Measurements from ENCODE around the gene SORCS2. TPM values are rescaled to one million over a fixed set of nuclear protein-coding genes. Genes with fewer than 3 reads are reported as not detected.

The SORCS2 gene
- total and polyA plus RNA-seq, 2 of the 8 experiments (the other 6 are each of a cell fraction or from before 2014, with no cell fraction given): 0.36 to 1.8 TPM

DNA sequence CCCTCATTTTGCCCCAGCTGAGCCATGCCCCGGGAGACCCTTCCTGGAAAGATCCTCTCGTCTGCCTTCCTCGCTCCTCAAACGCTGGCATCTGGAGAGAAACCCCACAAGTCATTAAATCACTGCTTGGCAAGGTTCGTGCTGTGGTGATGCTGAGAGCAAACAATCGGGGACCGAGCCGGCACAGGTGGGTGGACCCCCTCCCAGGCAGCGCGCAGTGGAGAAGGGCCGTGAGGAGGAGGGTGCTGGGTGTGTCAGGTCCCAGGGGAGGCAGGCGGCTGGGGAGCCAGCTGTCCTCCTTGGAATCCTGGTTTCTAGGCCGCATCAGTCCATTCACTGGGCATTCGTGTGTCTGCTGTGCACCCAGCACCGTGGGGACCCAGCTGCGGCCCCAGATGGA is 307.3 kb downstream of the SORCS2 start:
- Histone ChIP-seq H3K27me3 (replicated peaks in 1 of 4; ENCODE audit: control insufficient read depth in 3 of 4, extremely low read depth in 1 of 4, insufficient read depth in 3 of 4, low read length in 3 of 4) (no peaks in the 10 kb centered on the region; a peak in 1 of 7 replicates), H3K14ac (ENCODE audit: insufficient read length) (no peak overlapping the region), H3K36me3 (ENCODE audit: control insufficient read depth in 2 of 4, insufficient read depth in 4 of 4, low read length in 3 of 4) (no peaks in the 10 kb centered on the region), H2AK5ac (ENCODE audit: low read depth, low read length) (no peak overlapping the region), H3K79me2 (ENCODE audit: control insufficient read depth in 1 of 2, insufficient read depth in 2 of 2, low read length in 2 of 2) (no peaks in the 10 kb centered on the region), H3K4me1 (replicated peaks in 1 of 4; ENCODE audit: control insufficient read depth in 3 of 4, insufficient read depth in 4 of 4, low read length in 3 of 4) (no peaks in the 10 kb centered on the region), H3K23me2 (ENCODE audit: low read depth, low read length) (no peaks in the 10 kb centered on the region), H2BK15ac (ENCODE audit: low read length) (no peak overlapping the region), H3K4ac (replicated peaks; ENCODE audit: insufficient read length, low read depth, low read length) (no peak overlapping the region), H2BK12ac (ENCODE audit: low read depth, low read length) (no peak overlapping the region), H3K23ac (ENCODE audit: insufficient read length) (no peak overlapping the region), H3K4me2 (ENCODE audit: insufficient read depth in 1 of 2, low read depth in 2 of 2, low read length in 2 of 2) (no peak overlapping the region), H4K91ac (replicated peaks; ENCODE audit: insufficient read length, low read length) (peak overlapping the region; percentile 46), H3K27ac (ENCODE audit: low read depth, low read length) (no peak overlapping the region), H3K9me3 (ENCODE audit: insufficient read depth in 2 of 2, low read depth in 1 of 2, low read length in 1 of 2) (no peaks in the 10 kb centered on the region), H3K4me3 (ENCODE audit: extremely low read depth in 1 of 4, insufficient read depth in 2 of 4, low read depth in 3 of 4, low read length in 4 of 4) (no peak overlapping the region), H2AFZ (ENCODE audit: low read length) (no peak overlapping the region), H2BK5ac (ENCODE audit: low read depth, low read length) (no peak overlapping the region), H3K18ac (ENCODE audit: extremely low read depth, low read length) (no peak overlapping the region), H4K20me1 (replicated peaks in 1 of 2; ENCODE audit: control insufficient read depth in 1 of 2, insufficient read depth in 2 of 2, low read length in 2 of 2) (no peaks in the 10 kb centered on the region), H3K9ac (replicated peaks in 1 of 4; ENCODE audit: extremely low read depth in 1 of 4, low read depth in 3 of 4, low read length in 3 of 4) (no peak overlapping the region), H3K79me1 (ENCODE audit: low read depth, low read length) (no peaks in the 10 kb centered on the region), H4K8ac (ENCODE audit: extremely low read depth, insufficient read depth, low read length) (no peak overlapping the region; the same call in none of the 2 replicates), H3K56ac (replicated peaks; ENCODE audit: insufficient read length, low read depth, low read length) (no peak overlapping the region), H4K5ac (ENCODE audit: insufficient read length, low read depth, low read length) (no peak overlapping the region), H2BK20ac (ENCODE audit: low read length) (no peak overlapping the region), H2BK120ac (replicated peaks; ENCODE audit: low read depth, low read length) (no peak overlapping the region)
- ChIA-PET POLR2A (ENCODE audit: partially characterized antibody) (no interaction called here), CTCF (ENCODE audit: partially characterized antibody) (no interaction called here)
- DNase-seq (ENCODE audit: low read depth in 1 of 2, low spot score in 2 of 2) (no peak), FAIRE-seq (no peak)
- TF ChIP-seq BRCA1 (IDR thresholded peaks at IDR 0.05; ENCODE audit: low read depth, low read length) (no peak), SP4 (IDR thresholded peaks at IDR 0.05; ENCODE audit: low read length) (no peak), RAD21 (IDR thresholded peaks at IDR 0.05 in 1 of 2, conservative IDR thresholded peaks at IDR 0.05 in 1 of 2; ENCODE audit: low read depth in 2 of 2, low read length in 2 of 2) (no peak), BACH1 (IDR thresholded peaks at IDR 0.05; ENCODE audit: low read length) (no peak), GABPA (IDR thresholded peaks at IDR 0.05; ENCODE audit: borderline replicate concordance, insufficient read depth, low read length) (no peak), CBX5 (IDR thresholded peaks at IDR 0.05; ENCODE audit: low read depth, low read length) (no peak), RFX5 (IDR thresholded peaks at IDR 0.05; ENCODE audit: borderline replicate concordance, low read depth, low read length) (no peak), ZNF274 (IDR thresholded peaks at IDR 0.05; ENCODE audit: borderline replicate concordance, extremely low read depth, low read length) (no peak), KDM5A (IDR thresholded peaks at IDR 0.05; ENCODE audit: low read length) (no peak), CREB1 (IDR thresholded peaks at IDR 0.05) (no peak), ASH2L (IDR thresholded peaks at IDR 0.05; ENCODE audit: low read length) (no peak), RXRA (IDR thresholded peaks at IDR 0.05; ENCODE audit: insufficient read depth, low read depth, low read length) (no peak), TBP (IDR thresholded peaks at IDR 0.05; ENCODE audit: low read depth, low read length) (no peak), SAP30 (IDR thresholded peaks at IDR 0.05; ENCODE audit: insufficient read depth, insufficient replicate concordance, low read length) (no peak)
- 88% methylated on average over 13 of the region's 16 CpGs; no CpG with 5 or more reads in 1 of the 2 experiments for WGBS, 2 experiments (ENCODE audit: extremely low coverage in 1 of 2, insufficient coverage in 1 of 2, insufficient read length in 1 of 2, insufficient replicate concordance in 2 of 2, low coverage in 1 of 2, low lambda C conversion rate in 2 of 2, missing lambda C conversion rate in 1 of 2)
